ENCODE data around the gene RUFY1.
"Not testable (repeated sequence)": the region's sequence is repeated elsewhere in the genome, so short reads cannot be mapped to it uniquely, and the experiment has no call there.

RUFY1 gene

GRCh38 chr5:179623003-179623905, 72.9 kb downstream of the RUFY1 start, which contains the start of gene HNRNPH1:
Gene HNRNPH1 (minus strand): TSS chr5:179623671. CDS start chr5:179623133, 538 bp downstream.
- DNase-seq = peak; percentile 97 to 99 (median 98)

GRCh38 chr5:179623906-179624741, 73.8 kb downstream of the RUFY1 start:
- peak in 3 of 5 donors; percentile 23 to 64 (median 26) for DNase-seq

- no peak for DNase-seq
These were observed 74.5 kb downstream of the RUFY1 start for GRCh38 chr5:179624841-179625271.

DNA sequence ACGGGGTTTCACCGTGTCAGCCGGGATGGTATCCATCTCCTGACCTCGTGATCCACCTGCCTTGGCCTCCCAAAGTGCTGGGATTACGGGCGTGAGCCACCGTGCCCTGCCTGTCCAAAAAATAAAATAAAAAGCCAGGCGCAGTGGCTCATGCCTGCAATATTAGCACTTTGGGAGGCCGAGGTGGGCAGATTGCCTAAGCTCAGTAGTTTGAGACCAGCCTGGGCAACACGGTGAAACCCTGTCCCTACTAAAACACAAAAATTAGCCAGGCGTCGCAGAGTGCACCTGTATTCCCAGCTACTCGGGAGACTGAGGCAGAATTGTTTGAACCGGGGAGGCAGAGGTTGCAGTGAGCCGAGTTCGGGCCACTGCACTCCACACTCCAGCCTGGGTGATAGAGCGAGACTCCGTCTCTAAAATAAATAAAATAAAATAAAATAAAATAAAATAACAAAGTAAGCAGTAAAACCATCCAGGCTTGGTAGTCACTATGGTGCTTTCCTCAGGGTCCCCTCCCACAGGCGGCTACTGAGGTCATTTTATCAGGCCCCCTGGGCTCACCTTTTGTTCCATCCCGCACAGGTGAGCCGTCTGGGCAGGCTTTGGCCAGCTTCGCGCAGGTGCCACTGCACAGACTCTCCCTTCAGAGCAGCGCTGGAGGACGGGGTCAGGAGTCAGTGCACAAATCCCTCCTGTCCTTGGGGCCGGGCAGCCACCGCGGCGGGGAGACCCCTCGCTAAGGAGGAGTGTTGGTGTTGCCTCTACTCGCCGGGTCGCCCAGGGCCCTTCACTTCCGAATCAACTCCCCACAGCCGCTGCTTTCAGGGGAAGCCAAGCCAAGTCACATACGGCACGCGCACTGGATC, 83.4 kb downstream of the RUFY1 start:
- DNase-seq = not testable (repeated sequence)

GRCh38 chr5:179634370-179635172, 84.2 kb downstream of the RUFY1 start:
- not testable (repeated sequence) for DNase-seq

GRCh38 chr5:179639296-179639695, 88.9 kb downstream of the RUFY1 start:
- DNase-seq = not testable (repeated sequence)

DNA sequence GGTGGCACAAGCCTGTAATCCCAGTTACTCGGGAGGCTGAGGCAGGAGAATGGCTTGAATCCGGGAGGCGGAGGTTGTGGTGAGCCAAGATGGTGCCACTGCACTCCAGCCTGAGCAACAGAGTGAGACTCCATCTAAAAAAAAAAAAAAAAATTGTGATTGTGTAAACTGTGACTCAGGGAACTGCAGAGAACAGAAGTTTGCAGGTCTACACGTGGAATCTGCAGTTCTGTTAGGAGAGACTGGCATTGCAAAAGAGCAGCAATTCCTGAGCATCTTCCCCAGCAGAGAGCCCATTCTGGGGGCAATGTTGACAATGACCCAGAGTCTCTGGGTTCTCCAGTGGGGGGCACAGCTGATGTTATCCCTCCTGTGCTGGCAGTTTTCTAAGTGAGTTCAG, 91.4 kb downstream of the RUFY1 start:
- not testable (repeated sequence) for DNase-seq

GRCh38 chr5:179642626-179643025, 92.3 kb downstream of the RUFY1 start:
- DNase-seq = not testable (repeated sequence)

DNA sequence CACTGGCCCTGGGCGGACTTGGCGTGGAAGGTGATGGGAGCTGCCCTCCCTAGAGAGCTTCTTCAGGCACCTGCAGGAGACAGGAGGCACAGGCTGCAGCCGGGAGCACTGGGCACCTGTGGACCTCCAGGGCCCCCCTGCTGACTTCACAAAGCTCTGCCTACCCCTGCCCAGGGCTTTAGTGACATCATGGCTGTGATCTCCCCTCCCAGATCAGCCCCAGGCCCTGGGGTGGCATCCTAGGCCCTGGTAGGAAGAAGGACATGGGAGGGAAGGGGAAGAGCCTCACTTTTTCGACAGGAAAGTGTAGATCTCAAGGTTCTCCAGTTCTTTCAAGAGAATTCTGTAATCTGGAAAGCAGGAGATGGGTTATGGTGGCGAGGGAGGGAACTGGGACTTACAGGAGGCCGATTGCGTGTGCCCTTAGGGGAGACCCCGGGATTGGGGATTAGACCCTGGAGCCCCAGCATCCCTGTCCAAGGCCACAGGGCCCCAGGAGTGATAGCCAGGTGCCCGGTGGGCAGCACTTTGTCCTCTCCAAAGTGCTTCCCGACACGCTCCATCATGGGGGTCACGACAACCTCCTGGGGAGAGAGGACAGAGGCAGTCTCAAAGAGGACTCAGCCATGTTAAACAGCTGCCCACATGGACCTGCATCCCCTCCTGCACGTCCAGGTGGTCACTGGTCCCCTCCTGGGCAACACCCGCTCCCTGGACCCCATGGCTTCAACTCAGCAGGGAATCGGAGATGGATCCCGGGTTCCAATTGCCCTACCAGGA, 93.0 kb downstream of the RUFY1 start:
- not testable (repeated sequence) for DNase-seq

- DNase-seq = not testable (repeated sequence)
These were observed 94.4 kb downstream of the RUFY1 start for GRCh38 chr5:179644766-179645165.

- DNase-seq = no peak
These were observed 98.1 kb downstream of the RUFY1 start for GRCh38 chr5:179648410-179648809.

GRCh38 chr5:179649166-179649703, 98.9 kb downstream of the RUFY1 start:
- not testable (repeated sequence) for DNase-seq

DNA sequence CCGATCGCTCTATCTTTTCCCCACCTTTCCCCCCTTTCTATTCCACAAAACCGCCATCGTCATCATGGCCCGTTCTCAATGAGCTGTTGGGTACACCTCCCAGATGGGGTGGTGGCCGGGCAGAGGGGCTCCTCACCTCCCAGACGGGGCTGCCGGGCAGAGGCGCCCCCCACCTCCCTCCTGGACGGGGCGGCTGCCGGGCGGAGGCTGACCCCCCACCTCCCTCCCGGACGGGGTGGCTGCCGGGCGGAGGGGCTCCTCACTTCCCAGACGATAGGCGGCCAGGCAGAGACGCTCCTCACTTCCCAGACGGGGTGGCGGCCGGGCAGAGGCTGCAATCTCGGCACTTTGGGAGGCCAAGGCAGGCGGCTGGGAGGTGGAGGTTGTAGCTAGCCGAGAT, 99.9 kb downstream of the RUFY1 start:
- DNase-seq = not testable (repeated sequence)

GRCh38 chr5:179653135-179653534, 102.8 kb downstream of the RUFY1 start:
- DNase-seq = not testable (repeated sequence)

DNA sequence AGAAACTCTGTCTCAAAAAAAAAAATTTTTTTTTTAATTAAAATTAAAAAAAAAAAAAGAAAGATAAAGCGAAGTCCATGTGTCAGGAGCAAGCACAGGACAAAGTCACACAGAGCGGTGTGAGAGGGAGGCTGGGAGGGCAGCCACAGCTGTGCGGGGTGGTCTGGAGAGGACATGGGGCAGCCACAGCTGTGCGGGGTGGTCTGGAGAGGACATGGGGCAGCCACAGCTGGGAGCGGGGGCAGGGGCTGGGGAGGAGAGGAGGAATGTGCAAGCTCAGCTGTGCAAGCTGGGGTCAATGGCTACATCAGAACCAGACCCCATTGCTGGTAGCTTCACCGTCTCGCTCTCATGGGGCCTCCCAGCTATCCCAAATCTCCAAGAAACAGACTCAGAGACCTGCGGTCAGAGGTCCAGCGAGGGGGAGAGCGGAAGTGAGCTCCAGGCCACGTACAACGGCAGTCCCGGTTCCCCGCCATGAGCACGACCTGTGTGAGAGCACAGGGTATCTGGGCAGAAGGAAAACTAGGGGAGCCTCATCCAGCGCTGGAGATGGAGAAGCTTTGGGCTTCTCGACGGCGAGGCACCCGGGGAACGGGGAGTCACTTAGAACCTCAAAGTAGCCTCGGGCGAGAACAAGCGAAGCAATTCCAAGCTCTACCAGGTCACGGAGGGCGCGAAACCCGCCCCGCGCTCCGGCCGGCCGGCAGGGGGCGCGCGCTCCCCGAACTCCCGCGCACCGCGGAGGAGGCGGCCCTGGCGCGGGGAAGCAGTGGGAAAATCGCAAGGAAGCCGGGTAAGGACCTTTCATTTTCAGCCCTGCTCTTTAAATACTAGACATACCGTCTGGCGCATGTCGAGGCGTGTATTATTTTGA, 107.2 kb downstream of the RUFY1 start:
- DNase-seq = not testable (repeated sequence)

DNA sequence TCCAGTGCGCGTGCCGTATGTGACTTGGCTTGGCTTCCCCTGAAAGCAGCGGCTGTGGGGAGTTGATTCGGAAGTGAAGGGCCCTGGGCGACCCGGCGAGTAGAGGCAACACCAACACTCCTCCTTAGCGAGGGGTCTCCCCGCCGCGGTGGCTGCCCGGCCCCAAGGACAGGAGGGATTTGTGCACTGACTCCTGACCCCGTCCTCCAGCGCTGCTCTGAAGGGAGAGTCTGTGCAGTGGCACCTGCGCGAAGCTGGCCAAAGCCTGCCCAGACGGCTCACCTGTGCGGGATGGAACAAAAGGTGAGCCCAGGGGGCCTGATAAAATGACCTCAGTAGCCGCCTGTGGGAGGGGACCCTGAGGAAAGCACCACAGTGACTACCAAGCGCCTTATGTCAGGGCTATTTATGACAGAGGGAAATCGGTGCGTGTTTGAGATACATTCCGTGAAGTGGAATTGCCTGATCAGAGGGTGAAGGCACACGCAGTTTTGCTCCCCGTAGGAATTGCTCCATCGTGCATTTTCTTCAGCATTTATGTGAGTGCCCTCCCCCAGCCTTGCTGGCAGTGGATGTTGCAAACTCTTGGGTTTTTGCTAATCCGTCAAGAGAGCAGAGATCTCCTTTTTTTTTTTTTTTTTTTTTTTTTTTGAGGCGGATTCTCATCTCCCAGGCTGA, 108.0 kb downstream of the RUFY1 start:
- DNase-seq = not testable (repeated sequence)

Measured in T-helper 1 cell (primary cell).